HL-60/S4 treated with retinoic acid at 250 ng/mL for 4 days and 3 days (cell line): ENCODE results near the gene GLRA2.
"Not testable (repeated sequence)": the region's sequence is repeated elsewhere in the genome, so short reads cannot be mapped to it uniquely, and the experiment has no call there.

Source experiments
- in situ Hi-C: fragments of 300-500 bp; cut with MboI; formaldehyde crosslinking; loops from 2 replicates; pipeline ENCODE4 v1.7.0; 2022; ENCODE audit warnings: low sequenced_read_pairs

GLRA2 gene

GRCh38 chrX:14590693-14591424 is 61.5 kb downstream of the GLRA2 start:
- in situ Hi-C loops: no loop called here

- in situ Hi-C loops: no loop called here
These were observed 62.6 kb downstream of the GLRA2 start for GRCh38 chrX:14591976-14592375.

- in situ Hi-C loops: no loop called here
These were observed 65.2 kb downstream of the GLRA2 start for GRCh38 chrX:14594521-14594920.

- in situ Hi-C loops: no loop called here
These were observed 69.0 kb downstream of the GLRA2 start for GRCh38 chrX:14598330-14598729.

- in situ Hi-C loops: no loop called here
These were observed 78.2 kb downstream of the GLRA2 start for GRCh38 chrX:14607446-14607985.

- in situ Hi-C loops: not testable (repeated sequence)
These were observed 83.1 kb downstream of the GLRA2 start for GRCh38 chrX:14612450-14612849.

GRCh38 chrX:14616301-14616700 is 87.0 kb downstream of the GLRA2 start:
- in situ Hi-C loops: no loop called here

GRCh38 chrX:14616836-14617235 is 87.5 kb downstream of the GLRA2 start:
- in situ Hi-C loops: no loop called here

GRCh38 chrX:14618177-14618965 is 89.0 kb downstream of the GLRA2 start:
- in situ Hi-C loops: no loop called here

GRCh38 chrX:14630733-14631132 is 101.4 kb downstream of the GLRA2 start:
- in situ Hi-C loops: no loop called here

- in situ Hi-C loops: no loop called here
These were observed 112.6 kb downstream of the GLRA2 start for GRCh38 chrX:14641681-14642655.

- in situ Hi-C loops: no loop called here
These were observed 131.6 kb downstream of the GLRA2 start for GRCh38 chrX:14660970-14661369.

- in situ Hi-C loops: no loop called here
These were observed 141.5 kb downstream of the GLRA2 start for GRCh38 chrX:14670819-14671218.

- in situ Hi-C loops: no loop called here
These were observed 143.4 kb downstream of the GLRA2 start for GRCh38 chrX:14672611-14673172.

GRCh38 chrX:14673236-14673635 is 143.9 kb downstream of the GLRA2 start:
- in situ Hi-C loops: no loop called here

GRCh38 chrX:14673764-14674163 is 144.4 kb downstream of the GLRA2 start:
- in situ Hi-C loops: no loop called here

- in situ Hi-C loops: no loop called here
These were observed 146.2 kb downstream of the GLRA2 start for GRCh38 chrX:14675500-14675899.

- in situ Hi-C loops: no loop called here
These were observed 147.1 kb downstream of the GLRA2 start for GRCh38 chrX:14676431-14676830.

- in situ Hi-C loops: not testable (repeated sequence)
These were observed 159.0 kb downstream of the GLRA2 start for GRCh38 chrX:14688331-14688730.

- in situ Hi-C loops: no loop called here
These were observed 161.2 kb downstream of the GLRA2 start for GRCh38 chrX:14690553-14690952.

- in situ Hi-C loops: no loop called here
These were observed 165.3 kb downstream of the GLRA2 start for GRCh38 chrX:14694611-14695010.
